ENCODE measurements around the gene TMEM239.

The TMEM239 gene

GRCh38 chr20:2795451-2795850, 20.7 kb upstream of the TMEM239 start:
- H3K9me3 ChIP-seq, result no peaks in the 10 kb centered on the region
- no peaks in the 10 kb centered on the region for H3K27me3 ChIP-seq (ENCODE audit: low read depth)
- in situ Hi-C loops (cut with MboI; ENCODE audit: low sequenced_read_pairs), result no loop called here
- no peak overlapping the region for H3K4me3 ChIP-seq
- no peak for DNase-seq (ENCODE audit: low spot score in 2 of 2)
- peaks cover 2% of the 10 kb centered on the region; the same call in 1 of the 2 replicates for H3K4me1 ChIP-seq
- H3K36me3 ChIP-seq (replicated peaks), result peaks cover 33% of the 10 kb centered on the region

- in situ Hi-C loops (cut with MboI; ENCODE audit: low sequenced_read_pairs), result no loop called here
- Histone ChIP-seq H3K4me3 (no peak overlapping the region), H3K36me3 (replicated peaks) (peaks cover 33% of the 10 kb centered on the region), H3K9me3 (no peaks in the 10 kb centered on the region), H3K27me3 (ENCODE audit: low read depth) (no peaks in the 10 kb centered on the region), H3K4me1 (peaks cover 6% of the 10 kb centered on the region)
- DNase-seq (ENCODE audit: low spot score in 2 of 2), result no peak
Measured at GRCh38 chr20:2796011-2796660, 20.0 kb upstream of the TMEM239 start.

GRCh38 chr20:2797136-2797983, 18.8 kb upstream of the TMEM239 start:
- in situ Hi-C loops (cut with MboI; ENCODE audit: low sequenced_read_pairs), result no loop called here
- H3K4me3 ChIP-seq, result no peak overlapping the region
- H3K27me3 ChIP-seq (ENCODE audit: low read depth), result no peaks in the 10 kb centered on the region
- H3K36me3 ChIP-seq (replicated peaks), result peaks cover 33% of the 10 kb centered on the region
- DNase-seq (ENCODE audit: low spot score in 2 of 2), result no peak
- H3K4me1 ChIP-seq, result peaks cover 11% of the 10 kb centered on the region
- H3K9me3 ChIP-seq, result no peaks in the 10 kb centered on the region

- DNase-seq (ENCODE audit: low spot score in 2 of 2), result no peak
- Histone ChIP-seq H3K27me3 (ENCODE audit: low read depth) (no peaks in the 10 kb centered on the region), H3K36me3 (replicated peaks) (peaks cover 33% of the 10 kb centered on the region), H3K4me3 (no peak overlapping the region), H3K9me3 (no peaks in the 10 kb centered on the region), H3K4me1 (peaks cover 11% of the 10 kb centered on the region)
- in situ Hi-C loops (cut with MboI; ENCODE audit: low sequenced_read_pairs), result no loop called here
Measured at GRCh38 chr20:2798095-2798805, 17.9 kb upstream of the TMEM239 start.

- no peaks in the 10 kb centered on the region for H3K27me3 ChIP-seq (ENCODE audit: low read depth)
Measured at GRCh38 chr20:2798814-2799213, 17.4 kb upstream of the TMEM239 start.

GRCh38 chr20:2799271-2799670, 16.9 kb upstream of the TMEM239 start:
- no peak for DNase-seq (ENCODE audit: low spot score in 2 of 2)
- Histone ChIP-seq H3K9me3 (no peaks in the 10 kb centered on the region), H3K36me3 (replicated peaks) (peaks cover 33% of the 10 kb centered on the region), H3K4me3 (peak overlapping the region; percentile 63), H3K27me3 (ENCODE audit: low read depth) (no peaks in the 10 kb centered on the region), H3K4me1 (peaks cover 11% of the 10 kb centered on the region)
- in situ Hi-C loops (cut with MboI; ENCODE audit: low sequenced_read_pairs), result no loop called here

More at GRCh38 chr20:2798814-2799213, 17.4 kb upstream of the TMEM239 start:
- no peak overlapping the region for H3K4me3 ChIP-seq
- in situ Hi-C loops (cut with MboI; ENCODE audit: low sequenced_read_pairs), result no loop called here
- H3K4me1 ChIP-seq, result peaks cover 11% of the 10 kb centered on the region
- peaks cover 33% of the 10 kb centered on the region for H3K36me3 ChIP-seq (replicated peaks)
- no peaks in the 10 kb centered on the region for H3K9me3 ChIP-seq
- peak in 1 of 2 experiments; percentile 33 for DNase-seq (ENCODE audit: low spot score in 2 of 2)

- Histone ChIP-seq H3K4me3 (peak overlapping the region; percentile 63), H3K9me3 (no peaks in the 10 kb centered on the region), H3K36me3 (replicated peaks) (peaks cover 32% of the 10 kb centered on the region), H3K4me1 (peaks cover 11% of the 10 kb centered on the region), H3K27me3 (ENCODE audit: low read depth) (no peaks in the 10 kb centered on the region)
- peak; percentile 18 to 44 for DNase-seq (ENCODE audit: low spot score in 2 of 2)
- in situ Hi-C loops (cut with MboI; ENCODE audit: low sequenced_read_pairs), result no loop called here
Measured at GRCh38 chr20:2799688-2800520, 16.3 kb upstream of the TMEM239 start.

- H3K27me3 ChIP-seq (ENCODE audit: low read depth), result no peaks in the 10 kb centered on the region
- peaks cover 11% of the 10 kb centered on the region for H3K4me1 ChIP-seq
- H3K9me3 ChIP-seq, result no peaks in the 10 kb centered on the region
- DNase-seq (ENCODE audit: low spot score in 2 of 2), result peak; percentile 60 to 85
- H3K36me3 ChIP-seq (replicated peaks), result peaks cover 24% of the 10 kb centered on the region
- H3K4me3 ChIP-seq, result peak within 1 kb of the TSS; percentile 63
- in situ Hi-C loops (cut with MboI; ENCODE audit: low sequenced_read_pairs), result no loop called here
Measured at GRCh38 chr20:2800521-2801285, 15.5 kb upstream of the TMEM239 start, which contains the start of gene CPXM1. Gene CPXM1 (minus strand): TSS chr20:2800627. CDS start chr20:2800572, 55 bp downstream.

- Histone ChIP-seq H3K4me3 (peak overlapping the region; percentile 63), H3K27me3 (ENCODE audit: low read depth) (no peaks in the 10 kb centered on the region)
- in situ Hi-C loops (cut with MboI; ENCODE audit: low sequenced_read_pairs), result no loop called here
Measured at GRCh38 chr20:2801286-2801728, 14.9 kb upstream of the TMEM239 start.

GRCh38 chr20:2804041-2804828, 11.9 kb upstream of the TMEM239 start:
- no peaks in the 10 kb centered on the region for H3K27me3 ChIP-seq (ENCODE audit: low read depth)
- no peak for DNase-seq (ENCODE audit: low spot score in 2 of 2)
- H3K4me1 ChIP-seq, result peaks cover 11% of the 10 kb centered on the region
- in situ Hi-C loops (cut with MboI; ENCODE audit: low sequenced_read_pairs), result no loop called here
- H3K4me3 ChIP-seq, result no peak overlapping the region
- H3K36me3 ChIP-seq (replicated peaks), result no peaks in the 10 kb centered on the region
- H3K9me3 ChIP-seq, result no peaks in the 10 kb centered on the region

More at GRCh38 chr20:2801286-2801728, 14.9 kb upstream of the TMEM239 start:
- Histone ChIP-seq H3K36me3 (replicated peaks) (peaks cover 18% of the 10 kb centered on the region), H3K4me1 (peaks cover 11% of the 10 kb centered on the region), H3K9me3 (no peaks in the 10 kb centered on the region)
- no peak for DNase-seq (ENCODE audit: low spot score in 2 of 2)

- DNase-seq (ENCODE audit: low spot score in 2 of 2), result no peak
- peaks cover 9% of the 10 kb centered on the region for H3K4me1 ChIP-seq
- H3K27me3 ChIP-seq (ENCODE audit: low read depth), result no peaks in the 10 kb centered on the region
- H3K9me3 ChIP-seq, result no peaks in the 10 kb centered on the region
- in situ Hi-C loops (cut with MboI; ENCODE audit: low sequenced_read_pairs), result no loop called here
- H3K4me3 ChIP-seq, result no peak overlapping the region
- no peaks in the 10 kb centered on the region for H3K36me3 ChIP-seq (replicated peaks)
Measured at GRCh38 chr20:2804852-2805688, 11.1 kb upstream of the TMEM239 start.

Measured in HAP-1 (cell line).